Measurements from ENCODE around the gene PLXNA4.
A peak's percentile ranks its signal among the peaks of the same experiment; 100 is the strongest.

PLXNA4 gene

DNA sequence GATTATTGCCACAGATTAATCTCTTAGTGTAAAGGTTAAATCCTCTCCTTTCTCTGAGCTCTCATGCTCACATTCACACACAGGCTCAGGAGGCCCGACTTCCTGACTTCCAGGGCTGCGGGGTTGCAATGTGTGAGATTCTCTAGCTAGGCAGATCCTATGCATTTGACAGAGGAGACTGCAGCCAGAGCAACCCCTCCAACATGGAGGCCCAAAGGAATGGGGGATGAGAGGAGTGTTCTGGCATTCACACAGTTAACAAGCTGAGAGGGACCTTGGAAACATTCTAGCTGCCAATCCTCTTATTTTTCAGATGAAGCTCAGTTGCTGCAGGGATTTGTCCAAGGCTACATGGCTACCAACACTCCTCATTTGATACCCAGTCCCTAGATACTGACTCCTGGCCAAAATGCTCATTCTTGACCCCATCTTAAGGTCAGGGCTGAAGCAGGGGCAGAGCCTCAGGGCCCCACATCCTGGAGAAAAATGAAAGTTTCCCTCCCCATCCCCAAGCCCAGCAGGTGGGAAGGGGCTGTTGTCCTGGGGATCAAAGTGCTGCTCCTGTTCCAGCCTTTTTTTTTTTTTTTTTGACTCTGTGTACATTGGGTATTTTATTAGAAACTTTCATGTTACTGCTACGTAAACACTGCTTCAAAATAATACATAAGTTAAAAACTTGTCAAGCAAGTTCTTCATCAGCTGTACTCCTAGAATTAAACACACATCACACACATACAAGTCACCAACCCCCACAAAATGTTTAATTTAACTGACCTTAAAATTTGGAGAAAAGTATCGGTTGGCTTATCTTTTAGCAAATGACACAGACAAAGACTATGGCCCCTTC is 325.6 kb downstream of the PLXNA4 start:
- Histone ChIP-seq H2BK12ac (ENCODE audit: low read length in 2 of 2) (no peak overlapping the region), H3K9me3 (ENCODE audit: control insufficient read depth, low read length) (no peaks in the 10 kb centered on the region), H2BK15ac (ENCODE audit: low read depth, poor library complexity, severe bottlenecking) (no peak overlapping the region), H3K14ac (ENCODE audit: low read length in 2 of 2) (no peak overlapping the region), H4K91ac (ENCODE audit: low read length) (no peak overlapping the region), H3K23ac (ENCODE audit: low read length in 2 of 2) (peak overlapping the region in 1 of 2 experiments; percentile 9), H3K27me3 (ENCODE audit: control insufficient read depth in 1 of 2, insufficient read depth in 1 of 2, low read length in 2 of 2) (no peaks in the 10 kb centered on the region), H3K4me2 (ENCODE audit: low read length, poor library complexity, severe bottlenecking) (no peak overlapping the region), H3K4me3 (ENCODE audit: insufficient read depth in 1 of 2, low read depth in 1 of 2, low read length in 2 of 2) (no peak overlapping the region), H2AFZ (ENCODE audit: low read depth, low read length) (no peak overlapping the region), H3K36me3 (ENCODE audit: control insufficient read depth in 1 of 2, insufficient read depth in 2 of 2, low read depth in 1 of 2, low read length in 2 of 2) (no peaks in the 10 kb centered on the region), H3K79me1 (replicated peaks; ENCODE audit: low read length, poor library complexity, severe bottlenecking) (no peaks in the 10 kb centered on the region), H4K8ac (ENCODE audit: low read length) (no peak overlapping the region), H3K27ac (ENCODE audit: low read length, poor library complexity, severe bottlenecking) (no peak overlapping the region), H3K18ac (ENCODE audit: low read depth in 1 of 2, low read length in 2 of 2) (no peak overlapping the region), H2AK5ac (ENCODE audit: low read length, severe bottlenecking) (no peak overlapping the region), H3K4ac (ENCODE audit: low read depth in 1 of 2, low read length in 2 of 2) (no peak overlapping the region), H3K4me1 (ENCODE audit: control insufficient read depth, insufficient read depth, low read depth, low read length) (no peaks in the 10 kb centered on the region), H3K9ac (ENCODE audit: low read length) (no peak overlapping the region), H2BK120ac (ENCODE audit: low read depth, low read length) (no peak overlapping the region), H2BK5ac (ENCODE audit: low read depth, low read length, poor library complexity, severe bottlenecking) (no peak overlapping the region)
- WGBS: 44% methylated on average over 3 of the region's 4 CpGs
- no peak for DNase-seq

DNA sequence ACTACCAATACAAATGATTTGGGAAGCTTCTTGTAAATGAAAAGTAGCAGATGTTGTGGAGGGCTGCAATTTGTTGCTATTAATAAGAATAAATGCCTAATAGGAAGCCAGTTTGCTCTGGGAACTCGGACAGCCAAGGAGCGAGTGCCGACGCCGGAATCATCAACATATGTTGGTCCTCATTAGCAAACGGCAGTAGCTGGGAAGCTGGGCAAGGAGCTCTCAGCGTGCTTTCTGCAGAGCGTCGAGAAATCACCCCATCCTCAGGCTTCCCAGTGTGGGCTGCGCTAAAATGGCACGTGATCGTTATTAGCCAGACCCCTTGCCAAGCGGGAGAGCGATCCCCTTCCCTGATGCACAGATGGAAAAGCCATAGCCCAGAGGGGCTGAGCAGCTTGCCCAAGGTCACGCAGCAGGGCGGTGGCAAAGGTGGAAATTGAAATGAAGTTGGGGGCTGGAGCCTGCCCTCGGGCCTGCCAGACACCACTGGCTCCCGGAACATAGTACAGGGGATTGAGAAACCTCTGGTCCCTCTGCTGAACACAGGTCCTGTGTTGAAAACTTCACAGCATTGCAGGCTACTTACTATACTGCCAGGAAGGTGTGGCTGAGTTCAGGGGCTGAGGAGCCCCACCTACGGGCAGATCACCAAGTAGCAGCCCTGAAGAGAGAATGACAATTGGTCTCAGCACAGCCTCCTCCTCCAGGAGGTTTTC is 326.9 kb downstream of the PLXNA4 start:
- H2BK5ac ChIP-seq (ENCODE audit: low read depth, low read length, poor library complexity, severe bottlenecking): no peak overlapping the region
- no peak overlapping the region for H3K4me3 ChIP-seq (ENCODE audit: insufficient read depth in 1 of 2, low read depth in 1 of 2, low read length in 2 of 2)
- no peak overlapping the region for H2AFZ ChIP-seq (ENCODE audit: low read depth, low read length)
- H4K8ac ChIP-seq (ENCODE audit: low read length): no peak overlapping the region
- H3K4me1 ChIP-seq (ENCODE audit: control insufficient read depth, insufficient read depth, low read depth, low read length): no peaks in the 10 kb centered on the region
- no peak overlapping the region for H2BK15ac ChIP-seq (ENCODE audit: low read depth, poor library complexity, severe bottlenecking)
- H3K36me3 ChIP-seq (ENCODE audit: control insufficient read depth in 1 of 2, insufficient read depth in 2 of 2, low read depth in 1 of 2, low read length in 2 of 2): no peaks in the 10 kb centered on the region
- H3K23ac ChIP-seq (ENCODE audit: low read length in 2 of 2): no peak overlapping the region
- no peak overlapping the region for H2BK120ac ChIP-seq (ENCODE audit: low read depth, low read length)
- H3K18ac ChIP-seq (ENCODE audit: low read depth in 1 of 2, low read length in 2 of 2): no peak overlapping the region
- H2AK5ac ChIP-seq (ENCODE audit: low read length, severe bottlenecking): no peak overlapping the region
- no peak overlapping the region for H2BK12ac ChIP-seq (ENCODE audit: low read length in 2 of 2)
- H4K91ac ChIP-seq (ENCODE audit: low read length): no peak overlapping the region
- H3K27ac ChIP-seq (ENCODE audit: low read length, poor library complexity, severe bottlenecking): no peak overlapping the region
- H3K79me1 ChIP-seq (replicated peaks; ENCODE audit: low read length, poor library complexity, severe bottlenecking): no peaks in the 10 kb centered on the region
- H3K4ac ChIP-seq (ENCODE audit: low read depth in 1 of 2, low read length in 2 of 2): no peak overlapping the region
- WGBS: 68% methylated on average over 19 of the region's 19 CpGs
- no peaks in the 10 kb centered on the region for H3K9me3 ChIP-seq (ENCODE audit: control insufficient read depth, low read length)
- no peaks in the 10 kb centered on the region for H3K27me3 ChIP-seq (ENCODE audit: control insufficient read depth in 1 of 2, insufficient read depth in 1 of 2, low read length in 2 of 2)
- H3K4me2 ChIP-seq (ENCODE audit: low read length, poor library complexity, severe bottlenecking): no peak overlapping the region
- no peak for DNase-seq
- no peak overlapping the region for H3K14ac ChIP-seq (ENCODE audit: low read length in 2 of 2)
- H3K9ac ChIP-seq (ENCODE audit: low read length): no peak overlapping the region

GRCh38 chr7:132248841-132249240 is 327.4 kb downstream of the PLXNA4 start:
- no peak overlapping the region for H3K14ac ChIP-seq (ENCODE audit: low read length in 2 of 2)
- H2BK15ac ChIP-seq (ENCODE audit: low read depth, poor library complexity, severe bottlenecking): no peak overlapping the region
- H3K23ac ChIP-seq (ENCODE audit: low read length in 2 of 2): no peak overlapping the region
- no peaks in the 10 kb centered on the region for H3K36me3 ChIP-seq (ENCODE audit: control insufficient read depth in 1 of 2, insufficient read depth in 2 of 2, low read depth in 1 of 2, low read length in 2 of 2)
- H4K91ac ChIP-seq (ENCODE audit: low read length): no peak overlapping the region
- no peak overlapping the region for H3K9ac ChIP-seq (ENCODE audit: low read length)
- H3K27ac ChIP-seq (ENCODE audit: low read length, poor library complexity, severe bottlenecking): no peak overlapping the region
- H3K4me3 ChIP-seq (ENCODE audit: insufficient read depth in 1 of 2, low read depth in 1 of 2, low read length in 2 of 2): no peak overlapping the region
- no peaks in the 10 kb centered on the region for H3K4me1 ChIP-seq (ENCODE audit: control insufficient read depth, insufficient read depth, low read depth, low read length)
- no peak overlapping the region for H3K4ac ChIP-seq (ENCODE audit: low read depth in 1 of 2, low read length in 2 of 2)
- no peak overlapping the region for H4K8ac ChIP-seq (ENCODE audit: low read length)
- H2AK5ac ChIP-seq (ENCODE audit: low read length, severe bottlenecking): no peak overlapping the region
- 100% methylated on average over 2 of the region's 2 CpGs for WGBS
- no peak overlapping the region for H2AFZ ChIP-seq (ENCODE audit: low read depth, low read length)
- no peak for DNase-seq
- no peaks in the 10 kb centered on the region for H3K79me1 ChIP-seq (replicated peaks; ENCODE audit: low read length, poor library complexity, severe bottlenecking)
- no peak overlapping the region for H3K4me2 ChIP-seq (ENCODE audit: low read length, poor library complexity, severe bottlenecking)
- H2BK12ac ChIP-seq (ENCODE audit: low read length in 2 of 2): no peak overlapping the region
- no peak overlapping the region for H2BK5ac ChIP-seq (ENCODE audit: low read depth, low read length, poor library complexity, severe bottlenecking)
- no peaks in the 10 kb centered on the region for H3K27me3 ChIP-seq (ENCODE audit: control insufficient read depth in 1 of 2, insufficient read depth in 1 of 2, low read length in 2 of 2)
- no peaks in the 10 kb centered on the region for H3K9me3 ChIP-seq (ENCODE audit: control insufficient read depth, low read length)
- H2BK120ac ChIP-seq (ENCODE audit: low read depth, low read length): no peak overlapping the region
- peak overlapping the region in 1 of 2 experiments; percentile 37 for H3K18ac ChIP-seq (ENCODE audit: low read depth in 1 of 2, low read length in 2 of 2)

- H4K91ac ChIP-seq (ENCODE audit: low read length): peak overlapping the region; percentile 39
- no peak overlapping the region for H3K4me2 ChIP-seq (ENCODE audit: low read length, poor library complexity, severe bottlenecking)
- H2BK120ac ChIP-seq (ENCODE audit: low read depth, low read length): no peak overlapping the region
- DNase-seq: no peak
- no peak overlapping the region for H3K9ac ChIP-seq (ENCODE audit: low read length)
- H3K4me3 ChIP-seq (ENCODE audit: insufficient read depth in 1 of 2, low read depth in 1 of 2, low read length in 2 of 2): no peak overlapping the region
- H2AK5ac ChIP-seq (ENCODE audit: low read length, severe bottlenecking): no peak overlapping the region
- H4K8ac ChIP-seq (ENCODE audit: low read length): no peak overlapping the region
- H3K18ac ChIP-seq (ENCODE audit: low read depth in 1 of 2, low read length in 2 of 2): no peak overlapping the region
- WGBS: 80% methylated on average over 6 of the region's 6 CpGs
- H2BK5ac ChIP-seq (ENCODE audit: low read depth, low read length, poor library complexity, severe bottlenecking): no peak overlapping the region
- H3K27me3 ChIP-seq (ENCODE audit: control insufficient read depth in 1 of 2, insufficient read depth in 1 of 2, low read length in 2 of 2): no peaks in the 10 kb centered on the region
- H3K9me3 ChIP-seq (ENCODE audit: control insufficient read depth, low read length): no peaks in the 10 kb centered on the region
- no peaks in the 10 kb centered on the region for H3K4me1 ChIP-seq (ENCODE audit: control insufficient read depth, insufficient read depth, low read depth, low read length)
- no peak overlapping the region for H2BK12ac ChIP-seq (ENCODE audit: low read length in 2 of 2)
- H3K14ac ChIP-seq (ENCODE audit: low read length in 2 of 2): no peak overlapping the region
- no peak overlapping the region for H3K4ac ChIP-seq (ENCODE audit: low read depth in 1 of 2, low read length in 2 of 2)
- H3K36me3 ChIP-seq (ENCODE audit: control insufficient read depth in 1 of 2, insufficient read depth in 2 of 2, low read depth in 1 of 2, low read length in 2 of 2): no peaks in the 10 kb centered on the region
- no peak overlapping the region for H2BK15ac ChIP-seq (ENCODE audit: low read depth, poor library complexity, severe bottlenecking)
- no peak overlapping the region for H3K27ac ChIP-seq (ENCODE audit: low read length, poor library complexity, severe bottlenecking)
- H2AFZ ChIP-seq (ENCODE audit: low read depth, low read length): no peak overlapping the region
- H3K79me1 ChIP-seq (replicated peaks; ENCODE audit: low read length, poor library complexity, severe bottlenecking): no peaks in the 10 kb centered on the region
- no peak overlapping the region for H3K23ac ChIP-seq (ENCODE audit: low read length in 2 of 2)
Measured at GRCh38 chr7:132247995-132248618, 328.2 kb downstream of the PLXNA4 start.
